HG02678 (cell line): Measurements from ENCODE around the gene SH3RF3.
"Not testable (repeated sequence)": the region's sequence is repeated elsewhere in the genome, so short reads cannot be mapped to it uniquely, and the experiment has no call there.

Experiments
- ATAC-seq: cut with Tn5 transposase; IDR thresholded peaks from one replicate; pipeline ENCODE4 v1.9.1; 2021; ENCODE audit warnings: mild to moderate bottlenecking, moderate library complexity; ENCODE audit not compliant: unreplicated experiment

Gene SH3RF3

DNA sequence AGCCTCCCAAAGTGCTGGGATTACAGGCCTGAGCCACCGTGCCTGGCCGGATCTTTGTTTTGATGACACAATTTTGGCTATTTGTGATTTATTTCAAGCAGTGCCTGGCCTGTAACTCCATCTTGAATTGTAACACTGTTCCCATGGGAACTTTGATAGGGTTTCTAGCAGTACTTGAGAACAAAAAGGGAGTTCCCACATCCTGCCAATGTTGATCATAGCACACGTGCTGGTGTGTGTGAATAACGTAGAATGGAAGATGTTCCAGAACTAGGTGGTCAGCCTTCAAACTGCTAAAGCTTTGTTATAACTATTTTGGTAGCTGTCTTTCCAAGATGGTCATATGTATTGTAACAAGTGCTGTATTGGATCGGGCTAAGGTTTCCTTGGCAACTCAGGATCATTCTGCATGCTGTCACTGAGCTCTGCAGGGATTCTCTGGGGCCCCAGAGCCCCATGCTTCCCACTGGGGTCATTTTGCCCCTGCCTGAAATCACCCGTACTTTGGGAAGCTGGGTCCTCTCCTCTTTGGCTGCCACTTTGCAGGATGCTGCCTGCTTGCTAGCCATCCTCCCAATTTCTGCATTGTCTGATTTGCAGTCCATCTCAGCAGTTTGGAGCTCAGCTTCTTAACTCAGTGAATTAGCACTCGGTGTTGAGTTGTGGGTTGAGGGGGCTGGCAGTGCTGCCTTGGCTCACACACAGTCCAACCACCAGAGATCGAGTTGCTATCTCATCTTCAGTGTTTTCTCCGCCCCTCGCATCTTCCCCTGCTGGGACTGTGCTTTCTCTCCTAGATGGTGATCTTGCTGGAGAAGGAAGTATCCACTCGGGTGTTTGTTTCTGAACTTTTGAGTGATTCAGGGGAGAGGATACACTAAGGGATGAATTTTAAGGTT, 26.8 kb downstream of the SH3RF3 start:
- ATAC-seq: no peak

DNA sequence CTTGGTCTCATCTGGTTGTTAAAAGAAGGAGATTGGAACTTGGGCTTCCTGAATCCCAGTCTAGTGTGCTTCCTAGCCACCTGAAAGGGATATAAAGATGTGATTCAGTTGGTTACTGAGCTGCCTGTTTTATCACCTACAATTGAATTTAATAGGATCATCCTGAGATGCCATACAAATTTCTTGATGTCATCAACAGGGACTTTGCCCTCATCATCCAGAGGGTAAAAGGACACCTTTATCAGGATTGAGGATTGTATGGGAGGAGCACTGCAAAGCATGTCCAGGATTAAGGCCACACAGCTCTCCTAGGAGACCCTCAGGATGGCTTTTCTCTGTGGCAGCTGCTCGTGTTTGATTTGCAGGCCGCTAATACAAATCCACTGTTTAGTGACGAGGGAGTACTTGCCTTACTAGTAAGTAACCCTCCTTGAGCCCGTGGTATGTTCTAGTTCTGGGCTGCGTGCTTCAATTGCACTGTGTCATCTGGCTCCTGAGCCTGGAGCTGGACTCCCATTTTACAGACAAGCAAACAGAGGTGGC, 28.6 kb downstream of the SH3RF3 start:
- no peak for ATAC-seq

DNA sequence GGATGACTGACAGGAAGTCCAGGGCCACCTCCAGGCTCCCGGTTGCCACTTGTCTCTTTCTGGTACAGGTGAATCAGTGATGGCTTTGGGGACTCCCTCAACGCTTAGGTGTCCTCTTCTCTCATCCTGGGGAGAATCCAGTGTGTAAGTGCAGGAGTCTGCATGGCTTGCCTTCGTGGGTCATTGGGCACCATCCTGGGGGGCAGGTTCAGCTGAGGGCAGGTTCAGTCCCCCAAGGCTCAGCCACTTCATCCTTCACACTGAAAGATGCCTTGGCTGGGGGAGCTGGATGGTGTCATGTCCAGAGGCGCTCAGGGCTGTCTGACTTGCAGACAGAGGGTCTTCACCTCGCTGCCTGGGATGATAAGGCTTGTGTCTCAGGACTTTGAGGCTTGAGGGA, 29.2 kb downstream of the SH3RF3 start:
- no peak for ATAC-seq

DNA sequence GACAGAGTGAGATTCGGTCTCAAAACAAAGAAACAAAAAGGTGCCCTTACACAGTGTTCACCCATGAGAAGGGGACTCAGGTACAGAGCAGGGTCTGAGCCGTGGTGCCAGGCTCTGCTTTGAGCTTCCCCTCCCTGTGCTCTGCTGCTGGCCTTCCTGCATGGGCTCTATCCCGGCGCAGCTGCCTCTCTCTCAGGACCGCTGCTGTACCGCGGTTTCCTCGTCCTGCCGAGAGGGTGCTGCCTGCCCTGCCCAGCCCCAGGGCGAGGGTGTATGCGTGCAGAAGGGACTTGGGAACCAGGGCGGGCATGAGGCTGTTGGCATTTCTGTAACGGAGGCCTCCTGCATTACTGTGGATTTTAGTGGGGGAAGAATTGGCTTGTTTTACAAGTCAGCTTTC, 30.1 kb downstream of the SH3RF3 start:
- no peak for ATAC-seq

DNA sequence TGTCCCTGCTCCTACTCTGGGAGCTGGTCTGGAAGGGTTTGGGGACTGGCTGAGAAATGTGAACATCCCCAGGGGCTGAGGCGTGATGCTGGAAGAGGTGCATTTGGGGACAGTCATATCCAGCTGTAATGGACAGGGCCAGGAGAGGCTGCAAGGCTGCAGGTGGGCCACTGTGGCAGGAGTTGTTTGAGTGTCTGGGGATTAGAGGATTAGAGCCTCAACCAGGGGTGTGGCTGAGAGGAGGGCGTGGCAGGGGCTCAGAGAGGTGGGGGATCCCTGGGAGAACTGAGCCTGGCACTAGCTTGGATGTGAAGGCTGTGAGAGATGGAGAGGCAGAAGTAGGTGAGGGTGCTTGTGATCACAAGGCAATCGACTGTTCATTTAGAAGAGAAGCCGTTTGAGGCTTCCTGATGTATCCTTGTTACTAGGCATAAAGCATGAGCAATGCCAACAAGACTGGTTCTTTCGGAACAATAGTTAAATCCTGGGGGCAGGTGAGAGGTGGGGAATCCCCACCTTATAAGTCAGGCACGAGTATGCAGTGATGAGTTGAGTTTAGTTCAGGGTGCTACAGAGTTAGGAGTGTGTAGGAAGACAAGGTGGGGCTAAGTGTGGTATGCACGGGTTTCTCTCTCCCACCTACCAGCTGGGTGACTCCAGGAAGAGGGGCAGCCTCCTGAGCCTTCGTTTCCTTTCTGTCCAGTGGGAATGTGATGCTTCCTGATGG, 31.9 kb downstream of the SH3RF3 start:
- ATAC-seq: no peak

DNA sequence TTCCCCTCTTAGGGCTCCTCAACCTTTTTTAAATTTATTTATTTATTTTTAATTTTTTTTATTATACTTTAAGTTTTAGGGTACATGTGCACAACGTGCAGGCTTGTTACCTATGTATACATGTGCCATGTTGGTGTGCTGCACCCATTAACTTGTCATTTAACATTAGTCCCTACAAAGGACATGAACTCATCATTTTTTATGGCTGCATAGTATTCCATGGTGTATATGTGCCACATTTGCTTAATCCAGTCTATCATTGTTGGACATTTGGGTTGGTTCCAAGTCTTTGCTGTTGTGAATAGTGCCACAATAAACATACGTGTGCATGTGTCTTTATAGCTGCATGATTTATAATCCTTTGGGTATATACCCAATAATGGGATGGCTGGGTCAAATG, 33.4 kb downstream of the SH3RF3 start:
- not testable (repeated sequence) for ATAC-seq

DNA sequence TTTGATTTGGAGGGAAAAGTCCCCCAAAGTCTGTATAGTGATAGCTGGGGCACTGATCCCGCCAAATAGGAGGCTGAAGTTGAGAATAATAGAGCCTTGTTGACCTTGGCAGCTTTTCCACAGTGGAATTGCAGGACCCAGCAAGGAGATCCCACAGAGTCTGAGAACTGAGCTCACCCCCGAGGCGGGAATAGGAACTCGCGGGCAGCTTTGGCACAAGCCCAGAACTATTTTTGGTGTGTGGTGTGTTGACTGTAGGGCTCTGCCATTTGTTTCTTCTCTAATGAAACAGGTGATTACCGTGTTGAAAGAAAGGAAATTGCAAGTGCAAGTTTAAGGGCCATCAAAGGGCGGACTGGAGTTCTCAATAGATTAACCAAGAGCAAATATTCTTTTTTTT, 34.0 kb downstream of the SH3RF3 start:
- no peak for ATAC-seq

DNA sequence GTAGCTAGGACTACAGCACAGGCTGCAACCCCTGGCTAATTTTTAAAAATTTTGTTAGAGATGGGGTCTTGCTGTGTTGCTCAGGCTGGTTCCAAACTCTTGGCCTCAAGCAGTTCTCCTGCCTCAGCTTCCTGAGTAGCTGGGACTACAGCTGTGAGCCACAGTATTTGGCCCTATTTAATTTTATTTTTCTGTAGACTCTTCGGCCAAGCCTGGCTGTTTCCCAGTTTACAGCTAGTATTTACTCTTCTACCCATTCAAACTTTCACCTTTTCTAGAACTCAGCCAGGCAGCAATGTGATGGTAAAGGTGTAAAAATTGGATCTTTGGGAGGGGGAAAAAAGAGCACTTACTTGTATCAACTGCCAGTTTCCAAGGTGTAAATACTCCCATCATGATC, 35.3 kb downstream of the SH3RF3 start:
- no peak for ATAC-seq

DNA sequence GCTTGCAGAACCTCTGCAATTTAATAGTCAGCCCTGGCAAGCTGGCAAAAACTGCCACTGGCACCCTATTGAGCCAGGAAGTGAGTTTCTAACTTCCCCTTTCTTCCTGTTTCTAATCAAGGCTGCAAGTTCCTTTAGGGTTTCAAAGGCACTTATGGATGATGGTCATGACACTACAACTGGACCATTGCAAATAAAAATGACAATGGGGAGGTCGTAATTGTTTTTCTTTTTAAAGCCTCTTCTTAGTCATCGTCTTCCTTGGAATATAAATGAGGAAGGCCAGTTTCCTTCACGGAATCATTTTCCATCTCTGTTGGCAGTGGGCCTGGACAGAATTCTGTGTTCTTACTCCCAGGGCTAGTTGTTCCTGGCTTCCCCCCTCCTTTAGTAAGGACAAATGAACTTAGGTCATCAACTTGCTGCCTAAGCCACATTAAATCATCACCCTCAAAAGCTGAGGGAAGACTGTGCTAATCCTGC, 35.8 kb downstream of the SH3RF3 start:
- no peak for ATAC-seq

DNA sequence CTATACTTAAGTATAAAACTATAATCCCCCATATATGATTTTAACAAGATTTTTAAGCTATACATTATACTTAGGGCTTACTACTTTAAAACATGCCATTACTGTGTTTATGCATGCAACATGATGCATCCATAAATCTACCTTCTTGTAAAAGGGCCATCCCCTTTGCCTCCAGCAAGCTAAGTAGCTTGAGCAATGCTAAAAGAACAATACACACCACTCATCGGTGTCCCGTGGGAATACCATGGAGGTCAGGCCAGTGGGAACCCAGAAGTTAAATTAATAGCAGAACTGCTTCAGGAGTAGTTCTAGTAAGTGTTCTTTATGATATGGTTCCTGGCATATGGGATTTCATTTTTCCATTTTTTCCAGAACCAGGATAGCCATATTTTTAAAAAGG, 37.8 kb downstream of the SH3RF3 start:
- no peak for ATAC-seq

DNA sequence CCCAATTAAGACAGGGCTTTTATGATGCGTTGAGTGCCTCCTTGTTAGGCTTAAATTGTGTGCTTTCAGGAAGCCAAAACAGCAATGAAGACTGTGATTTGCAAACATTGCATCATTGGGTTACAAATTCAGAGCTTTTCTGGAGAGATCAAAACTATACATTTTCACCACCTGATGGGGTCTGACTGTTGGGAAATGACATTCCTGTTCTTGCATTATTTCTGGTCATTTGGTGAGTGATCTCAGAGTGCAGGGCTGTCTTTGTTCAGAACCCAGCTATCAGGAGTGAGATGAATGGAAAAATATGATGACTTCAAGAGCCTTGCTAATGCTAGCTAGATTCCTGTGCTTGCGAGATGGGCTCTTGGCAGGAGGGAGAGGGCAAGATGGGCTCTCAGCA, 39.1 kb downstream of the SH3RF3 start:
- no peak for ATAC-seq

DNA sequence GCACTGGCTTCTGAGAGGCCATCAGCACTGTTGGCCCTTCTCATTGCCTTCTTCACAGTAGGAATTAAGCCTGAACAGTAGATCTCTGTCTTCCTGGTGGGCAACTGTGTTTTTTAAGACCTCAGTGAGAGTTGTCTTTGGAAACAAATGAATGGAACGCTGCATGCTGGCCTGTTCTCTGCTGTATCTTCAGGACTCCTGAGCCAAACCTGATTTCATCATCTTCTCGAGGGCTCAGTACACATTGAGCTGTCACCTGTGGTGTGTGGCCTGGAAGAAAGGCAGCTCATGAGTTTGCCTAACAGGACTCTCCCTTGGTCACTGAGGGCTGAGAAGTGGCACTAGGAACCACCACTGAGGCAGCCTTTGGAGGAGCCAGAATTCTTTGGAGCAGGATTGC, 39.7 kb downstream of the SH3RF3 start:
- no peak for ATAC-seq

DNA sequence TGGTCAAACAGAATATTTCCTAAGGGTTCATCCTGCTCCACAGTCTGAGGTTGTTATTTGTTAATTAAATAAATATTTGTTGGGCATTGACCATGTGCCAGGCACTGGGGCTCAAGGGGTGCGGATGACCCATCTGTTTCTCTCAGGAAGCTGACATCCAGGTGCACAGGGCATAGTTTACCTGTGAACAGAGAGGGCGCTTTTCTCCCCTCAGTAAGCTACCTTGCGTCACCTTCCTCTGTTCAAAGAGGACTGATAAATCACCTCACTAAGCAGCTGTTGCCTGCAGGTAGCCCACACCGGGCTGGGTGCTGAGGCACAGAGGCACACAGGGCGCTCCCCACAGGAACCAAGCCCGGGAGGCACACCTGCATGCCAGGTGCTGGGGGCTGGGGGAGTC, 41.6 kb downstream of the SH3RF3 start:
- no peak for ATAC-seq

DNA sequence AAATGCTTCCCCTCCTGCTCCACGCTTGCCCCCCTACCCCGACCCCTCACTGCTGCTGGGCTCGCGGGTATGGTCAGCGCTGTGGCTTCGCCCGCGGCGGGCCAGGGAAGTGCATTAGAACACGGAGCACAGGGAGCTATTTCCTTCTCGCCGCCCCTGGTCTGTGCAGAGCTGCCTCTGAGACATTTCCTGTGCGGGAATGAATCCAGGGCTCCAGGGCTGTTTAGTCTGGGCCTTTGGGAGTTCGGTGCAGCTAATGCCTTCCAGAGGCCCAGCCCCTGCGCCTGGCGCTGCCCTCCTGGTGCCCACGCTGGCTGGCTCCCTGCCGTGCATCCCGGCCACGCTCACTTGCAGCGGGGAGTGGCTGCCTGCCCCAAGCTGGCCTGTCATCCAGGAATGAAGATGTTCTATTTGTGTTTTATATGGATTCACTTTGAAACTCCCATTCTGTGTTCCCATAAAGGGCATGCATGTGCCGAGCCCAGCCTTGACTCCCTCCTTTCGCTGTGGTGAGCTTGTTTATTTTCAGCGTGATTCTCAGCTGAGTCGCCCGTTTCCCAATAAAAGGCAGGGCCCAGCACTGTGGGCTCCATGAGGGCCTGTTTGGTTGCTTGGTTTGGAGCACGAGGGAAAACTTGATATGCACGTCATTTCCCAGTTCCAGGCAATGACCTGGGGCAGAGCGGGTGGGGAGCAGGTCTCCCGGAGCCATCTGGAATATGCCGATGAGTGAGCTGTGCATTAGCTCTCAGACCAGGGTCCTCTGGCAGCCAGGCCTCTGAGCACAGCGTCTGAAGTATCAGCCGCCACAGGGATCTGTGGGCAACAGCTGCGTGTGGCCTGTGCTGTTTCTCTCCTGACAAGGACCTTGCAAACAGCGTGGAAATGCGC, 42.7 kb downstream of the SH3RF3 start:
- no peak for ATAC-seq

DNA sequence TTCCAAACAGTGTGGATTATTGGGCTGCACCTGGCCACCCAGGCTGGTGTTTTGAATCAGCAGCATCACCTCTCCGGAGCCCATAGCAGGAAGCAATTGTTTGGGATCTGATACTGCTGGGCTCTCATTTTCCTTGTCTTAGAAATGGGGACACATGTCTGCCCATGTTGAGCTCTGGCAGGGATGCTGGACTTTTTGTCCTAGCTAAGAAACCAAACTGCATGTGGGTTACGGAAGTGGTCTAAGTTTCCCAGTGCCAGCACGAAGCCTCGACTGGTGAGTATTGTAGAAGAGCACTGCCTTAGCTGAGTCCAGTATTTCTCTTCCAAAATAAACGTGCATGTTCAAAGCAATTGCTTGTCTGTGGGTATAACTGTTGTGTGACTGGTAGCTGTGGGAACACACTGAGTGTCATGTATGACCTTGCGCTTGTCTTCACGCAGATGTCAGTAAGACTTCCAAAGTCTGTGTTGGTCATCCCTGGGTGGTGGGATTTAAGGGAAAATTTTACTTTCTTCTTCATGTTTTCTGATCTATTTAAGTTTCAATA, 43.6 kb downstream of the SH3RF3 start:
- no peak for ATAC-seq

DNA sequence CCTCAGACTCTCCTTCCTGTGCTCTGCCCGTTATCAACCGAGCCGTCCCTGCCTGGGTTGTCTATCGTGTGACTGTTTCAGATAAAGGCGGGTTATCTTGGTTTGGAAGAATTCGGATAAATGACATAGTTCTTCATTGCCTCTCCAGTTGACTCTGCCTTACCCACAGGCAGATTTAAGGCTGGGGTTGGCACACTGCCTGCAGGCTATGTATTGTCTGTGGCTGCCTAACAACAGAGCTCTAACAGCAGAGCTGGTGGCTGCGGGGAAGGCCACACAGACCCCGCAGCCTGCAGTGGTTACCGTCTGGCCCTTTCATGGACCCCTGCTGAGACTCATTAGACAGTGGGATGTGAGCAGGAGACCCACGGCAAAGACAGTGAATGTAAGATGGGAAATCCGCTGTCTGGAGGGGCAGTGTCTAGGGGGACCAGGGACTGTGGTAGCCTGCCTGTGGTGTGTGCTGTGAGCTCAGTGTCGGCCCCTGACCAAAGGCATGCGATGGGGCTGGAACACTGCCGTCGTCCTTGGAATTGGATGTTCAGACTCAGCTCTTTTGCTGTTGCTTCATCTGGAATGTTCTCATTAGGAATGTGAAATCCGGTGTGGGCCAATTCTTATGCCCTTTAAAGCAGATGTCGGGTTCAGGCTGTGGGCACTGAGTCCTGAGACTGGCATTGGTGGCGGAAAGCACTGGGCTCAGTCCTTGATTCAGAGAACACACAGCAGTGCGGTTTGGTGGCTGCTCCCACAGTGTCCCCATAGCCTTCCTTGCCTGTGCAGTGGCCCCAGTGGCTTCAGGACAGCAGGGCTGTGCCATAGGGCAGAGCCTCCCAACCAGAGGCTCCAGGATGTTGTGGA, 44.5 kb downstream of the SH3RF3 start:
- ATAC-seq: no peak

DNA sequence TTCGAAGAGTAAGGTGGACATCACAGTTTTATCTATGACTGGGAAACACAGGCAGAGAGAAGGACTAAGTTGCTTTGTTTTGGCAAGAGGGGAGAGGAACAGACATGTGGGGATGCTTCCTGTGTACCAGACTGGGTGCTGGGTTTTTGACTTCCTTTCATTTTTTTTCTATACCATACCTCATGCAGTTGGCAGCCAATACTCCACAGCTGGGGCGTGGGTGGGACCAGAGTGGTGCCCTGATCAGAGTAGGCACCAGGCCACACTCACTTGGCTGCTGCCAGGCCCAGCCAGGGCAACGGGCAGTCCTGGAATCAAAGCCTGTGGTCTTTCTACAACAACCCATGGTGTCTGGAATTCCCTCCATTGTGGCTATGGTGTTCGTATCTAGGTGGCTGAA, 45.2 kb downstream of the SH3RF3 start:
- ATAC-seq: no peak

DNA sequence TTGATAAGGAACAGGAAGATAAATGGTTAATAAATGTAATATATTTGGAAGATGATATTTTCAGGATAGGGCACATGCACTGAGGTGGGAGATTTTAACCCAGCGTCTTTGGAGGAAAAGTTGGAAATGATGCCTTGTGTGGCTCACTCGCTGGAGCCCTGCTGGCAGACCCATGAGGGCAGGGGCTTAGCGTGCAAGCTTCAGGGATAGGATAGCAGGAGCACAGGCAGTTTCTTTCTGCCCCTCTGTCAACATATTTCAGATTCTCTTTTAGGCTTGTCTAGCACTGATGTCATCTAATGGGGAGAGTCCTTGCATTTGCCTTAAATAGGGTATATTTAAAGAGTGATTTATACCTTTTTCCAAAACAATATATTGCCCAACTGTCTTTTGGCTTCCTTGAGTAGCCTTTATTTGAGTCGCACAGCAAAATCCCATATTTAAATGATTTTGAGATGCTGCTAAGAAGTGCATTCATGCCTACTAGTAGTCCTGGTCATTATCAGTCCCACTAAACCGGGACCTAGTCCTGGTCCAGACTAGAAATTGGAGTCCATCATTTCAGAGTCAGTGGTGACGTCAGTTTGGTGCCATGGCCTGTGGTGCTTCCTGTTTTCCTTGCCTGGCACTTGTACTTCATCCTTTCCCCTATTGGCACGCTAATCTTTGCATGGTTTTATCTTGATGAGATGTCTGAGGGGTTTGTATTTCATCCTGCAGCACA, 45.8 kb downstream of the SH3RF3 start:
- no peak for ATAC-seq

DNA sequence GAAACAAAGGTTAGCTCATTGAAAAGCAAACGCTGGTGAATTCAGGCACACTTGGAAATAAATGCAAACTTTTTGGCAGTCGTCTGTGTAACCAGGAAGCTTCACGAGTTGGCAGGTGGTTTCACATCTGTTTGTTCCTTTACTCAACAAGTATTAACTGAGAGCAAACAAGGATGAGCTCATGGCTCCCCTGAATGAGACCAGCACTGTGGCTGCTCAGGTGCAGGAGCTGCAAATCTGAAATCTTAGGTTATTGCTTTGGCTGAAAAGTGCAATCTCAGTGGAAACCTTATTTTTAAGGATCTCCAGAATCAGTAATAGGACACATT, 46.3 kb downstream of the SH3RF3 start:
- ATAC-seq: no peak
